ENCODE data around the gene DSCAML1.

GRCh38 chr11:117722082-117722481 lies 74.9 kb downstream of the DSCAML1 start:
- TF ChIP-seq CBFB (CRISPR knock-in tag; IDR thresholded peaks at IDR 0.05; ENCODE audit: low read depth) (no peak), FOXJ3 (CRISPR knock-in tag; IDR thresholded peaks at IDR 0.05; ENCODE audit: borderline replicate concordance) (no peak), NFYB (CRISPR knock-in tag; conservative IDR thresholded peaks at IDR 0.05; ENCODE audit: low read depth) (no peak), MAX (CRISPR knock-in tag; IDR thresholded peaks at IDR 0.05) (no peak), JUN (CRISPR knock-in tag; IDR thresholded peaks at IDR 0.05) (no peak), CTCF (IDR thresholded peaks at IDR 0.05) (no peak), FOXP1 (CRISPR knock-in tag; IDR thresholded peaks at IDR 0.05; ENCODE audit: borderline replicate concordance) (no peak), ZNF232 (CRISPR knock-in tag; IDR thresholded peaks at IDR 0.05) (no peak), CREB1 (CRISPR knock-in tag; IDR thresholded peaks at IDR 0.05) (no peak), TEAD4 (CRISPR knock-in tag; IDR thresholded peaks at IDR 0.05) (no peak), NFATC4 (CRISPR knock-in tag; IDR thresholded peaks at IDR 0.05) (no peak), PRRX2 (CRISPR knock-in tag; IDR thresholded peaks at IDR 0.05) (no peak), ZNF423 (CRISPR knock-in tag; IDR thresholded peaks at IDR 0.05) (no peak)
- TF ChIP-seq, protein P1, sequence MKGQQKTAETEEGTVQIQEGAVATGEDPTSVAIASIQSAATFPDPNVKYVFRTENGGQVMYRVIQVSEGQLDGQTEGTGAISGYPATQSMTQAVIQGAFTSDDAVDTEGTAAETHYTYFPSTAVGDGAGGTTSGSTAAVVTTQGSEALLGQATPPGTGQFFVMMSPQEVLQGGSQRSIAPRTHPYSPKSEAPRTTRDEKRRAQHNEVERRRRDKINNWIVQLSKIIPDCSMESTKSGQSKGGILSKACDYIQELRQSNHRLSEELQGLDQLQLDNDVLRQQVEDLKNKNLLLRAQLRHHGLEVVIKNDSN (CRISPR knock-in tag; IDR thresholded peaks at IDR 0.05), result no peak
